Liver (tissue), 3 donors: ENCODE results near the gene BSPRY.

ENCODE experiments used
- CTCF ChIP-seq: fragments of 150-350 bp; IDR thresholded peaks from 2 replicates; pipeline ENCODE4 v1.5.1; 2017; ENCODE audit warnings: improper control_type of control experiment, low read depth, low read length; ENCODE audit not compliant: missing input control
- HNF4G ChIP-seq: IDR thresholded peaks from 2 replicates; pipeline ENCODE4 v1.6.1; 2016; ENCODE audit warnings: antibody characterized with exemption
- REST ChIP-seq: IDR thresholded peaks from 2 replicates; pipeline ENCODE4 v1.6.1; 2016; ENCODE audit warnings: antibody characterized with exemption, mild to moderate bottlenecking
- SP1 ChIP-seq: IDR thresholded peaks from 2 replicates; pipeline ENCODE4 v1.6.1; 2018; ENCODE audit warnings: antibody characterized with exemption, mild to moderate bottlenecking
- TF ChIP-seq, protein P1 (sequence below): IDR thresholded peaks from 2 replicates; pipeline ENCODE4 v1.6.1; 2016; ENCODE audit warnings: antibody characterized with exemption
- donor health status: healthy.
- donor health status: healthy.

DNA sequence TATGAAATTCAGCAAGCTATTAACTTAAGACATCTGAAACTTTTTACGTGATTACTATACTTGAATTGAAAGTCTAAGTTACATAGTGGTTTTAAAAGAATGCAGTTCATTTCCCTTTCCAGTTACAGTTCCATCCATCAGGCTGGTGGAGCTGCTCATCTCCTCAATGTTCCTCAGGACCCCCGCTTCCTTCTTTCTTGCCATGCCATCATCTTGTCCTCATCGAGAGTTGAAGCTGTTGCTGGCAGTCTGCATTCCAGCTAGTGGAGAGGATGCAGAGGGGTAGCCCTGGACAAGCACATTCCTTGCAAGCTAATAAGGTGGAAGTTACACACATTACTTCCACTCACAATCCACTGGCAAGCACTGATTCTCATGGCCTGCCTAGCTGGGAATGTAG lies 37.4 kb upstream of the BSPRY start:
- TF ChIP-seq REST (no peak), HNF4G (no peak), SP1 (no peak), CTCF (no peak)
- TF ChIP-seq, protein P1, sequence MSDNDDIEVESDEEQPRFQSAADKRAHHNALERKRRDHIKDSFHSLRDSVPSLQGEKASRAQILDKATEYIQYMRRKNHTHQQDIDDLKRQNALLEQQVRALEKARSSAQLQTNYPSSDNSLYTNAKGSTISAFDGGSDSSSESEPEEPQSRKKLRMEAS = no peak
